ENCODE results near the gene CDH12. TPM values are rescaled to one million over a fixed set of nuclear protein-coding genes. Genes with fewer than 3 reads are reported as not detected.

Gene CDH12
- total and polyA plus RNA-seq, 7 donors, result 0.04 TPM; not detected in 6

GRCh38 chr5:21792748-21793147, 1060.4 kb downstream of the CDH12 start:
- no peaks in the 10 kb centered on the region for H3K27me3 ChIP-seq
- DNase-seq, result no peak
- intact Hi-C loops (cut with DNase I), result no loop called here
- TF ChIP-seq POLR2AphosphoS5 (IDR thresholded peaks at IDR 0.05), result no peak
- TF ChIP-seq POLR2A (IDR thresholded peaks at IDR 0.05), result no peak
- TF ChIP-seq EP300 (IDR thresholded peaks at IDR 0.05), result no peak
- TF ChIP-seq CTCF (IDR thresholded peaks at IDR 0.05), result no peak
- no peaks in the 10 kb centered on the region for H3K36me3 ChIP-seq
- no peaks in the 10 kb centered on the region for H3K4me1 ChIP-seq
- 61 to 78% methylated on average over 2 of the region's 2 CpGs for WGBS, 2 donors
- no peaks in the 10 kb centered on the region for H3K9me3 ChIP-seq
- no peak overlapping the region for H3K4me3 ChIP-seq
- no peak overlapping the region for H3K27ac ChIP-seq

GRCh38 chr5:21791304-21791703, 1061.8 kb downstream of the CDH12 start:
- Histone ChIP-seq H3K27ac (no peak overlapping the region), H3K36me3 (no peaks in the 10 kb centered on the region), H3K9me3 (no peaks in the 10 kb centered on the region), H3K4me3 (no peak overlapping the region), H3K27me3 (no peaks in the 10 kb centered on the region), H3K4me1 (no peaks in the 10 kb centered on the region)
- intact Hi-C loops (cut with DNase I), result no loop called here
- no peak for DNase-seq
- 67 to 78% methylated on average over 2 of the region's 2 CpGs for WGBS, 2 donors
- TF ChIP-seq POLR2A (IDR thresholded peaks at IDR 0.05) (no peak), EP300 (IDR thresholded peaks at IDR 0.05) (no peak), POLR2AphosphoS5 (IDR thresholded peaks at IDR 0.05) (no peak), CTCF (IDR thresholded peaks at IDR 0.05) (no peak)

GRCh38 chr5:21784487-21784886, 1068.7 kb downstream of the CDH12 start:
- H3K27ac ChIP-seq, result no peak overlapping the region
- no peak for TF ChIP-seq EP300 (IDR thresholded peaks at IDR 0.05)
- TF ChIP-seq CTCF (IDR thresholded peaks at IDR 0.05), result no peak
- no peak for TF ChIP-seq POLR2AphosphoS5 (IDR thresholded peaks at IDR 0.05)
- no peak for TF ChIP-seq POLR2A (IDR thresholded peaks at IDR 0.05)
- 95% methylated on average over 1 of the region's 1 CpG for WGBS, 2 donors
- no peak for DNase-seq
- no peaks in the 10 kb centered on the region for H3K27me3 ChIP-seq
- no peaks in the 10 kb centered on the region for H3K4me1 ChIP-seq
- no peak overlapping the region for H3K4me3 ChIP-seq
- no peaks in the 10 kb centered on the region for H3K36me3 ChIP-seq
- intact Hi-C loops (cut with DNase I), result no loop called here
- H3K9me3 ChIP-seq, result no peaks in the 10 kb centered on the region

- no peaks in the 10 kb centered on the region for H3K4me1 ChIP-seq
- no peak for TF ChIP-seq POLR2A (IDR thresholded peaks at IDR 0.05)
- no peak for TF ChIP-seq CTCF (IDR thresholded peaks at IDR 0.05)
- TF ChIP-seq POLR2AphosphoS5 (IDR thresholded peaks at IDR 0.05), result no peak
- no peak for TF ChIP-seq EP300 (IDR thresholded peaks at IDR 0.05)
- DNase-seq, result no peak
- WGBS, 2 donors, result 88 to 90% methylated on average over 6 of the region's 6 CpGs
- H3K9me3 ChIP-seq, result no peaks in the 10 kb centered on the region
- intact Hi-C loops (cut with DNase I), result no loop called here
- no peaks in the 10 kb centered on the region for H3K36me3 ChIP-seq
- H3K4me3 ChIP-seq, result no peak overlapping the region
- no peaks in the 10 kb centered on the region for H3K27me3 ChIP-seq
- no peak overlapping the region for H3K27ac ChIP-seq
Measured at GRCh38 chr5:21783074-21783679, 1070.0 kb downstream of the CDH12 start.

GRCh38 chr5:21776466-21776865, 1076.7 kb downstream of the CDH12 start:
- no peaks in the 10 kb centered on the region for H3K36me3 ChIP-seq
- no peaks in the 10 kb centered on the region for H3K4me1 ChIP-seq
- TF ChIP-seq CTCF (IDR thresholded peaks at IDR 0.05) (no peak), POLR2A (IDR thresholded peaks at IDR 0.05) (no peak), POLR2AphosphoS5 (IDR thresholded peaks at IDR 0.05) (no peak), EP300 (IDR thresholded peaks at IDR 0.05) (no peak)
- no peaks in the 10 kb centered on the region for H3K27me3 ChIP-seq
- H3K4me3 ChIP-seq, result no peak overlapping the region
- H3K9me3 ChIP-seq, result no peaks in the 10 kb centered on the region
- WGBS, 2 donors, result 84 to 86% methylated on average over 3 of the region's 3 CpGs
- intact Hi-C loops (cut with DNase I), result no loop called here
- H3K27ac ChIP-seq, result no peak overlapping the region
- no peak for DNase-seq
